ENCODE results near the gene NOS1AP.

DNA sequence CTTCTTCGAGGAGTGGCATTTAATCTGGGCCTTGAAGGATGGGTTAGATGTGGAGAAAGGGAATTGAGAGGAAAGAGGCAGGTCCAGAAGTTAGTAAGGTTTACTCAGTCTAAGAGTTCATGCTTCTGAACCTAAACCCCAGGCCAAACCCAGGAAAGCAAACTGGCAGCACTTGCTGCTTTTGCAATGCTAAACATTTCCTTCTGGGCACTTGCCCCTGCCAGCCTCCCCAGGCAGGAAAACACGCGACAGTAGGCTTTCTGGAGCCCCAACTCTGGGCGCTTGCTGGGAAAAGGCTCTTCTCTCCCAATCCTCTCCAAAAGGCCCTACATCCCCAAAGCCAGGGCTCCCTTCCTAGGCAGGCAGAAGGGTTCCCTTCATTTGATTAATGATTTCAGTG, 48.4 kb upstream of the NOS1AP start:
- TF ChIP-seq, protein P1, sequence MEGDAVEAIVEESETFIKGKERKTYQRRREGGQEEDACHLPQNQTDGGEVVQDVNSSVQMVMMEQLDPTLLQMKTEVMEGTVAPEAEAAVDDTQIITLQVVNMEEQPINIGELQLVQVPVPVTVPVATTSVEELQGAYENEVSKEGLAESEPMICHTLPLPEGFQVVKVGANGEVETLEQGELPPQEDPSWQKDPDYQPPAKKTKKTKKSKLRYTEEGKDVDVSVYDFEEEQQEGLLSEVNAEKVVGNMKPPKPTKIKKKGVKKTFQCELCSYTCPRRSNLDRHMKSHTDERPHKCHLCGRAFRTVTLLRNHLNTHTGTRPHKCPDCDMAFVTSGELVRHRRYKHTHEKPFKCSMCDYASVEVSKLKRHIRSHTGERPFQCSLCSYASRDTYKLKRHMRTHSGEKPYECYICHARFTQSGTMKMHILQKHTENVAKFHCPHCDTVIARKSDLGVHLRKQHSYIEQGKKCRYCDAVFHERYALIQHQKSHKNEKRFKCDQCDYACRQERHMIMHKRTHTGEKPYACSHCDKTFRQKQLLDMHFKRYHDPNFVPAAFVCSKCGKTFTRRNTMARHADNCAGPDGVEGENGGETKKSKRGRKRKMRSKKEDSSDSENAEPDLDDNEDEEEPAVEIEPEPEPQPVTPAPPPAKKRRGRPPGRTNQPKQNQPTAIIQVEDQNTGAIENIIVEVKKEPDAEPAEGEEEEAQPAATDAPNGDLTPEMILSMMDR (IDR thresholded peaks at IDR 0.05): no peak
- TF ChIP-seq EP300 (IDR thresholded peaks at IDR 0.05; ENCODE audit: low read depth): no peak
- TF ChIP-seq POLR2AphosphoS5 (IDR thresholded peaks at IDR 0.05): no peak
- TF ChIP-seq POLR2A (IDR thresholded peaks at IDR 0.05): no peak

Data from transverse colon (tissue), 4 donors.